ENCODE measurements around the gene HSF2BP. TPM values are rescaled to one million over a fixed set of nuclear protein-coding genes. Genes with fewer than 3 reads are reported as not detected.
"Not testable (repeated sequence)": the region's sequence is repeated elsewhere in the genome, so short reads cannot be mapped to it uniquely, and the experiment has no call there.

Gene HSF2BP
- total RNA-seq, 4 donors from 2014 or later, result 0.29 to 5.7 (median 1.2) TPM; not detected in 1

DNA sequence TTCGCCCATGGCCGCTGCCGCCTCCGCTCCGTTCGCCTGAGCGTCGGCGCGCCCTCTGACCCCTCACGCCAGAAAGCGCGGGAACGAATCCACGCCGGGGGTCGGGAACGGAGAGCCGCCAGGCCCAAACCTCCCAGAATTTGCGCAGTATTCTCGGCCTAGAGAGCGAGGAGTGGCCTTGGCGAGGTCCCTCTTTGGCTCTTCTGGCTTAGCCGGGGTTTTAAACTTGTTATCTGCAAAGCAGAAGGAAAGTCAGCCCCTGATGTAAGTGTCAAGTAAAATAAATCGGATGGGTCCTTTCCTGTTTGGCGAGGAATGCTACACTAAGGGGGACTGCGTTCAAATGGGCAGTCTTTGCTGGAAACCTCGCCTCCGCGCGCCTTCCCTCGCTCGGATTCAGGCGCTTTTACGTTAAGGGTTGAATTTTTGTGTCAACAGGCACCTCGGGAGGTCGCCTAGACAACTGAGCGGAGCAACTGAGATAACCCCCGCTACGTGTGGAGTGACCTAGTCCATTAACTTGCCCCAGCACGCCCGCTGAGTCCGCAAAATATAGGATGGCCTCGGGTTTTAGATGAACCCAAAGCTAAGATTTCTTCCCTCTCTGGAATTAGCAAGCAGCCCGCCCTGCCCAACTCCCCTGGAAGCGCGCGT, 1.1 kb downstream of the HSF2BP start:
- no peaks in the 10 kb centered on the region for H3K36me3 ChIP-seq
- no peak overlapping the region for H3K4me3 ChIP-seq
- no peak for DNase-seq
- no peak overlapping the region for H3K27ac ChIP-seq
- intact Hi-C loops (cut with DNase I; ENCODE audit: low total_unique reads), result no loop called here
- H3K27me3 ChIP-seq, result no peaks in the 10 kb centered on the region
- H3K9me3 ChIP-seq, result no peaks in the 10 kb centered on the region
- H3K4me1 ChIP-seq, result no peaks in the 10 kb centered on the region
- TF ChIP-seq, protein P1, sequence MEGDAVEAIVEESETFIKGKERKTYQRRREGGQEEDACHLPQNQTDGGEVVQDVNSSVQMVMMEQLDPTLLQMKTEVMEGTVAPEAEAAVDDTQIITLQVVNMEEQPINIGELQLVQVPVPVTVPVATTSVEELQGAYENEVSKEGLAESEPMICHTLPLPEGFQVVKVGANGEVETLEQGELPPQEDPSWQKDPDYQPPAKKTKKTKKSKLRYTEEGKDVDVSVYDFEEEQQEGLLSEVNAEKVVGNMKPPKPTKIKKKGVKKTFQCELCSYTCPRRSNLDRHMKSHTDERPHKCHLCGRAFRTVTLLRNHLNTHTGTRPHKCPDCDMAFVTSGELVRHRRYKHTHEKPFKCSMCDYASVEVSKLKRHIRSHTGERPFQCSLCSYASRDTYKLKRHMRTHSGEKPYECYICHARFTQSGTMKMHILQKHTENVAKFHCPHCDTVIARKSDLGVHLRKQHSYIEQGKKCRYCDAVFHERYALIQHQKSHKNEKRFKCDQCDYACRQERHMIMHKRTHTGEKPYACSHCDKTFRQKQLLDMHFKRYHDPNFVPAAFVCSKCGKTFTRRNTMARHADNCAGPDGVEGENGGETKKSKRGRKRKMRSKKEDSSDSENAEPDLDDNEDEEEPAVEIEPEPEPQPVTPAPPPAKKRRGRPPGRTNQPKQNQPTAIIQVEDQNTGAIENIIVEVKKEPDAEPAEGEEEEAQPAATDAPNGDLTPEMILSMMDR (IDR thresholded peaks at IDR 0.05), result no peak
- no peak for TF ChIP-seq POLR2A (IDR thresholded peaks at IDR 0.05)

DNA sequence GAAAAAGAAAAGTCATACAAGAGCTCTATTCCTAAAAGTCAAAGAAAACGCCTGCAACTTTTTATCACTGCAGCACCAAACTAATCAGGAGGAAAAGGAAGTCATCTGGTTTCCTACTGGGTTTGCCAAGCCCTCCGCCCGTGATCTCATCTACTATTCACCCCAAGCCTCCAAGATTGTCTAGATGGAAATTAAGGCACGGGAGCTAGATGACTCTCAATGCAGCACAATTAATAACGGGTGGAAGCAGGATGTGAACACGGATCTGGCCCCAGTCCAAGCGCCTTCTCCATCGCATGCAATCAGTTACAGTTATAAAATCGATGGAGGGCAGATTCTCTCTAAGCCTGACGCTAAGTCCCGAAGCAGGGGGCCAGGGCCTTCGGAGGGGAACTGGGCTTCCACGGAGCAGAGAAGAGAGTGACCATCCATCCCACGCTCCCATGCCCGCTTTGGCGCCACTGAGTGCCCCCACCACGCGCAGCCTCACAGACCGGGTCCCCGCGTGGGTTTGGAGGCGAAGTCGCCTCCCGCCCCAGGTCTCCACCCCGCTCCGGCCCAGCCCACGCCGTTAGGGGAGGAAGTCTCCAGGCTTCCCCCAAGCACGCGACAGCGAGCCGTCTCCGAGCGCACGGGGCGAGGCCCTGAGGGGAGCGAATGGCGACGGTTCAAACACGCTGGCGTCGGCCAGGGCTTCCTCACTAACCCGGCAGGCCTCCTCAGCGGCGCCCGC, 1.8 kb downstream of the HSF2BP start:
- no peaks in the 10 kb centered on the region for H3K27me3 ChIP-seq
- no peak for DNase-seq
- no peaks in the 10 kb centered on the region for H3K4me1 ChIP-seq
- no peak overlapping the region for H3K4me3 ChIP-seq
- intact Hi-C loops (cut with DNase I; ENCODE audit: low total_unique reads), result no loop called here
- H3K9me3 ChIP-seq, result no peaks in the 10 kb centered on the region
- no peaks in the 10 kb centered on the region for H3K36me3 ChIP-seq
- no peak for TF ChIP-seq POLR2A (IDR thresholded peaks at IDR 0.05)
- TF ChIP-seq, protein P1 (IDR thresholded peaks at IDR 0.05), result no peak
- no peak overlapping the region for H3K27ac ChIP-seq

DNA sequence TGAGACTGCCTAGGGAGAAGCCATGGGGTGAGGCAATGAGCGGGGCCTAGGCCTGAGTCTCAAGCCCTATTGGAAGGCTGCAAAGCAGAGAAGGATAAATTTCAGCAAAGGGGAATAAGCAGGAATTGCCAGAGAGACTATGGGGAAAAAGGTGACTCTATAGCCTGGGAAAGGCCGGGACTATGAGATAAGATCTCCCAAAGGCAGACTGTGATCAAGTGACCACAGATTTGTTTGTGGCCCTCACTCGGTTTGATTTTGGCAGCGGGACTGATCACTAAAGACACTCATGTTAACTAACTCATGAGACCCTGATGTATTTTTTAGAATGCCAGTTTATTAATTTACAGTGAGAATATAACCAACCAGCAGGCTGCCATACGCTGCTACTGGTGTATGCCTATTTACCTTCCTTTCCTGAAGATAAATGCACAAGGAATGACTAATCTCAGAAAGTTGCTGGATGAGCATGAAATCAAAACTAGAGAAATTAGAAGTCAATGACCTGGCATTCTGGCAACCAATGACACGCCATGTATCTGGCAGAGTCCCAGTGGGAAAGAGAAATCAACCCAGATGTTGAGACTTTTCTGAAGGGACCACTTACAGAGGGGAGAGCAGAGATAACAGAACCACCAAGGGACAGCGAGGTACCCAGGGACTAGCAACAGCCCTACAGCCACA, 4.3 kb downstream of the HSF2BP start:
- Histone ChIP-seq H3K4me3 (no peak overlapping the region), H3K27ac (no peak overlapping the region), H3K9me3 (no peaks in the 10 kb centered on the region), H3K27me3 (no peaks in the 10 kb centered on the region), H3K36me3 (no peaks in the 10 kb centered on the region), H3K4me1 (no peaks in the 10 kb centered on the region)
- TF ChIP-seq POLR2A (IDR thresholded peaks at IDR 0.05), result no peak
- TF ChIP-seq, protein P1 (IDR thresholded peaks at IDR 0.05), result no peak
- intact Hi-C loops (cut with DNase I; ENCODE audit: low total_unique reads), result no loop called here
- no peak for DNase-seq

DNA sequence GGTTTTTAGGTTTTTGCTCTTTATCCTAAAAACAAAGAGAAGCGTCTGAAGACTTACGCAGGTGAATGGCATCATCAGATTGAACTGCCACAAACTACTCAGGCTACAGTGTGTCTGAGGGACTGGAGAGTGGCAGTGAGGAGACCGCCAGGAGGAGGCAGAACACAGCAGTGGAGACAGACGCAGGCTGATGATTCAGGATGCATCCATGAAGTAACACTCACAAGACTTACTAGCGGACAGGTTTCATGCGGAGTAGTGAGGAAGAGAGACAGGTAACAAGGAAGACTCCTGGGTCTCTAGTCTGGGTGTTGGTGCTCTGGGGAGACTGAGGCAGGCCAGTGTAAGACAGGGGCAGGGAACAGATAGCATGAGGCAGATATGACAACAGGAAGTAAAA, 5.7 kb downstream of the HSF2BP start:
- Histone ChIP-seq H3K4me3 (no peak overlapping the region), H3K27ac (no peak overlapping the region), H3K9me3 (no peaks in the 10 kb centered on the region), H3K27me3 (no peaks in the 10 kb centered on the region), H3K4me1 (no peaks in the 10 kb centered on the region), H3K36me3 (no peaks in the 10 kb centered on the region)
- DNase-seq, result no peak
- intact Hi-C loops (cut with DNase I; ENCODE audit: low total_unique reads), result no loop called here
- TF ChIP-seq, protein P1 (IDR thresholded peaks at IDR 0.05), result no peak

DNA sequence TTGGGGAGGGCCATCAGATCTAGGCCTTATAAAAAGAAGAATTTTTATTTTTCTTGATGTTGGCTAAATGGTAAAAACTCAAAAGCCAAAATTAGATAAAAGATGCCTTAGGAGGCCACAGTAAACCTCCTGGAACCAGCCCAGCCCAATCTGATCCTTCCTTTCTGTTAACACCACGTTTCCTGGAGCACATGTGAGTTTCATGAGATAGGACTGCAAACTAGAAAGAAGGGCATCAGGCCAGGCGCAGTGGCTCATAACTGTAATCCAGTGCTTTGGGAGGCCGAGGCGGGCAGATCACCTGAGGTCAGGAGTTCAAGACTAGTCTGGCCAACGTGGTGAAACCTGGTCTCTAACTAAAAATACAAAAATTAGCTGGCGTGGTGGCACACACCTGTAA, 6.7 kb downstream of the HSF2BP start:
- Histone ChIP-seq H3K27me3 (no peaks in the 10 kb centered on the region), H3K4me1 (no peaks in the 10 kb centered on the region), H3K27ac (no peak overlapping the region), H3K4me3 (no peak overlapping the region), H3K9me3 (no peaks in the 10 kb centered on the region), H3K36me3 (no peaks in the 10 kb centered on the region)
- no peak for TF ChIP-seq POLR2A (IDR thresholded peaks at IDR 0.05)
- TF ChIP-seq, protein P1 (IDR thresholded peaks at IDR 0.05), result no peak
- no peak for DNase-seq
- intact Hi-C loops (cut with DNase I; ENCODE audit: low total_unique reads), result no loop called here

DNA sequence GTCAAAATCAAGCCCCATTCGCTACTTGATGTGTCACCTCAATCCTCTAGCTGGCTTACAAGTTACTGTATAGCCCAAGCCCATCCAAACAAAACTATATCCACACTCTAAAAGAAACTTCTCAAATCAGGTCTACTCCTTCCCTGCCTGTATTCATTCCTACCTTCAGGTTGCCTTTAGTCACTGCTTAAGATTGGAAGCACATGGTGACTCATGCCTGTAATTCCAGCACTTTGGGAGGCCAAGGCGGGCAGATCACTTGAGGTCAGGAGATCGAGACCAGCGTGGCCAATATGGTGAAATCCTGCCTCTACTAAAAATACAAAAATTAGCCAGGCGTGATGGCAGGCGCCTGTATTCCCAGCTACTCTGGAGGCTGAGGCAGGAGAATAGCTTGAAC, 7.4 kb downstream of the HSF2BP start:
- intact Hi-C loops (cut with DNase I; ENCODE audit: low total_unique reads); H3K27ac ChIP-seq; H3K4me3 ChIP-seq; H3K4me1 ChIP-seq; H3K27me3 ChIP-seq; DNase-seq; H3K9me3 ChIP-seq; H3K36me3 ChIP-seq: not testable (repeated sequence)
